ENCODE measurements around the gene KRT33A.
"Not testable (repeated sequence)": the region's sequence is repeated elsewhere in the genome, so short reads cannot be mapped to it uniquely, and the experiment has no call there.

DNA sequence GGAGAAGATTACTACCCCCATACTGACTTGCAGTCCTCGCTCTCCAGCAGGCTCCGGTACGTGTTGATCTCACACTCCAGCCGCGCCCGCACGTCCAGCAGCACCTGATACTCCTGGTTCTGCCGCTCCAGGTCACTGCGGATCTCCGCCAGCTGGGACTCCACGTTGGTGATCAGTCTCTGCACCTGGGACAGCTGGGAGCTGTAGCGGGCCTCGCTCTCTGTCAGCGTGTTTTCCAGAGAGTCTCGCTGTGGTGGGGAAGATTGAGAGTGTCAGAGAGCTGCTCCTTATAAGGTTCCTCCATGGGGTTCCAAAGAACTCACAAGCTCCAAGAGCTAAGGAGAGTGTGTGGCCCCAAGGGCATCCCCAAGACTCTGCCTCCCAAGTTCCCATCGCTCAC, 4.2 kb downstream of the KRT33A start:
- not testable (repeated sequence) for TF ChIP-seq EZH2 (IDR thresholded peaks at IDR 0.05; ENCODE audit: borderline replicate concordance, low read depth, low read length, severe bottlenecking)
- TF ChIP-seq, protein P1, sequence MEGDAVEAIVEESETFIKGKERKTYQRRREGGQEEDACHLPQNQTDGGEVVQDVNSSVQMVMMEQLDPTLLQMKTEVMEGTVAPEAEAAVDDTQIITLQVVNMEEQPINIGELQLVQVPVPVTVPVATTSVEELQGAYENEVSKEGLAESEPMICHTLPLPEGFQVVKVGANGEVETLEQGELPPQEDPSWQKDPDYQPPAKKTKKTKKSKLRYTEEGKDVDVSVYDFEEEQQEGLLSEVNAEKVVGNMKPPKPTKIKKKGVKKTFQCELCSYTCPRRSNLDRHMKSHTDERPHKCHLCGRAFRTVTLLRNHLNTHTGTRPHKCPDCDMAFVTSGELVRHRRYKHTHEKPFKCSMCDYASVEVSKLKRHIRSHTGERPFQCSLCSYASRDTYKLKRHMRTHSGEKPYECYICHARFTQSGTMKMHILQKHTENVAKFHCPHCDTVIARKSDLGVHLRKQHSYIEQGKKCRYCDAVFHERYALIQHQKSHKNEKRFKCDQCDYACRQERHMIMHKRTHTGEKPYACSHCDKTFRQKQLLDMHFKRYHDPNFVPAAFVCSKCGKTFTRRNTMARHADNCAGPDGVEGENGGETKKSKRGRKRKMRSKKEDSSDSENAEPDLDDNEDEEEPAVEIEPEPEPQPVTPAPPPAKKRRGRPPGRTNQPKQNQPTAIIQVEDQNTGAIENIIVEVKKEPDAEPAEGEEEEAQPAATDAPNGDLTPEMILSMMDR (IDR thresholded peaks at IDR 0.05; ENCODE audit: borderline replicate concordance, extremely low read depth, low read length, poor library complexity, severe bottlenecking): not testable (repeated sequence)

Data from DND-41 (cell line).